DND-41 (cell line): ENCODE data around the gene MFRP.

Experiments
- ATAC-seq: fragments of 200-7000 bp; cut with Tn5 transposase; 3 replicates; pipeline ENCODE4 v1.9.1; 2021; ENCODE audit warnings: low read depth; ENCODE audit not compliant: insufficient read depth
- DNase-seq: peaks from one replicate; pipeline ENCODE4 v3.0.0-alpha.2; 2020
- H2AFZ ChIP-seq: 2 replicates; pipeline ENCODE4 v1.6.0; 2012; ENCODE audit warnings: low read depth, low read length
- H3K27ac ChIP-seq: 2 replicates; pipeline ENCODE4 v1.5.1; 2012; ENCODE audit warnings: low read length, inconsistent platforms
- H3K27me3 ChIP-seq: fragments of 200-600 bp; sonication (generic); 2 replicates; pipeline ENCODE4 v1.6.0; 2012; ENCODE audit warnings: low read length, mild to moderate bottlenecking, inconsistent platforms; ENCODE audit not compliant: insufficient read depth, poor library complexity
- H3K36me3 ChIP-seq: 2 replicates; pipeline ENCODE4 v1.5.1; 2012; ENCODE audit warnings: low read length, inconsistent platforms; ENCODE audit not compliant: insufficient read depth
- H3K4me1 ChIP-seq: 2 replicates; pipeline ENCODE4 v1.5.1; 2012; ENCODE audit warnings: mild to moderate bottlenecking, low read length; ENCODE audit not compliant: insufficient read depth
- H3K4me2 ChIP-seq: 2 replicates; pipeline ENCODE4 v1.6.0; 2012; ENCODE audit warnings: mild to moderate bottlenecking, moderate library complexity, low read length, inconsistent platforms; ENCODE audit not compliant: insufficient read depth
- H3K4me3 ChIP-seq, 2 experiments: fragments of 200-600 bp in 1 of 2; shearing (Covaris generic) in 1 of 2; 2 replicates each; pipeline ENCODE4 v1.5.1; 2012 to 2016; ENCODE audit warnings: inconsistent platforms in 2 of 2, low read length in 2 of 2, mild to moderate bottlenecking in 2 of 2, low read depth in 1 of 2, moderate library complexity in 1 of 2
- H3K79me2 ChIP-seq: 2 replicates; pipeline ENCODE4 v1.6.0; 2012; ENCODE audit warnings: low read length, inconsistent platforms; ENCODE audit not compliant: insufficient read depth
- H3K9ac ChIP-seq: 2 replicates; pipeline ENCODE4 v1.6.0; 2012; ENCODE audit warnings: low read depth, mild to moderate bottlenecking, inconsistent platforms, low read length, moderate library complexity
- H3K9me3 ChIP-seq: 2 replicates; pipeline ENCODE4 v1.5.1; 2012; ENCODE audit warnings: low read length, moderate library complexity, mild to moderate bottlenecking, inconsistent platforms; ENCODE audit not compliant: insufficient read depth, severe bottlenecking
- H4K20me1 ChIP-seq: 2 replicates; pipeline ENCODE4 v1.6.0; 2012; ENCODE audit warnings: low read length; ENCODE audit not compliant: insufficient read depth
- CTCF ChIP-seq: IDR thresholded peaks from 2 replicates; pipeline ENCODE4 v1.5.1; 2012; ENCODE audit warnings: borderline replicate concordance, low read length, moderate library complexity, mild to moderate bottlenecking; ENCODE audit not compliant: poor library complexity, severe bottlenecking; ENCODE audit errors: extremely low read depth
- EZH2 ChIP-seq: IDR thresholded peaks from 3 replicates; pipeline ENCODE4 v1.6.1; 2012; ENCODE audit warnings: borderline replicate concordance, low read depth, mild to moderate bottlenecking, moderate library complexity, low read length, inconsistent platforms; ENCODE audit not compliant: severe bottlenecking

MFRP gene

GRCh38 chr11:119320776-119321524 is 25.6 kb downstream of the MFRP start:
- no peak overlapping the region for H3K27ac ChIP-seq
- peaks cover 39% of the 10 kb centered on the region for H3K27me3 ChIP-seq
- H4K20me1 ChIP-seq: peaks cover 13% of the 10 kb centered on the region
- H3K79me2 ChIP-seq: no peaks in the 10 kb centered on the region
- peak overlapping the region; percentile 56 for H2AFZ ChIP-seq
- DNase-seq: peak; percentile 31
- peak overlapping the region; percentile 22; the same call in 1 of the 2 replicates for H3K9ac ChIP-seq
- no peak for TF ChIP-seq EZH2
- no peak for TF ChIP-seq CTCF
- H3K4me1 ChIP-seq: peaks cover 26% of the 10 kb centered on the region
- peak overlapping the region; percentile 45 for H3K4me2 ChIP-seq
- peak; percentile 31; the same call in 1 of the 3 replicates for ATAC-seq
- H3K4me3 ChIP-seq: peak overlapping the region in 1 of 2 experiments; percentile 24; a peak in 2 of 4 replicates
- H3K36me3 ChIP-seq: no peaks in the 10 kb centered on the region
- H3K9me3 ChIP-seq: no peaks in the 10 kb centered on the region

GRCh38 chr11:119320240-119320775 is 26.2 kb downstream of the MFRP start:
- Histone ChIP-seq H3K4me1 (peaks cover 32% of the 10 kb centered on the region), H3K27me3 (peaks cover 45% of the 10 kb centered on the region), H3K27ac (no peak overlapping the region), H3K36me3 (no peaks in the 10 kb centered on the region), H4K20me1 (peaks cover 19% of the 10 kb centered on the region), H2AFZ (no peak overlapping the region), H3K9ac (no peak overlapping the region), H3K4me3 (no peak overlapping the region), H3K4me2 (no peak overlapping the region), H3K79me2 (no peaks in the 10 kb centered on the region), H3K9me3 (no peaks in the 10 kb centered on the region)
- TF ChIP-seq CTCF (no peak), EZH2 (no peak)
- ATAC-seq (no peak), DNase-seq (no peak)

- Histone ChIP-seq H3K9me3 (no peaks in the 10 kb centered on the region), H3K9ac (no peak overlapping the region), H3K27me3 (peaks cover 51% of the 10 kb centered on the region), H3K36me3 (no peaks in the 10 kb centered on the region), H4K20me1 (peaks cover 19% of the 10 kb centered on the region), H3K79me2 (no peaks in the 10 kb centered on the region), H2AFZ (no peak overlapping the region), H3K4me2 (no peak overlapping the region), H3K4me1 (peaks cover 37% of the 10 kb centered on the region), H3K4me3 (no peak overlapping the region), H3K27ac (no peak overlapping the region)
- TF ChIP-seq EZH2 (no peak), CTCF (no peak)
- ATAC-seq: no peak
- DNase-seq: no peak
Measured at GRCh38 chr11:119319700-119320239, 26.7 kb downstream of the MFRP start.
